ENCODE measurements around the gene CHADL.
A peak's percentile ranks its signal among the peaks of the same experiment; 100 is the strongest.

The CHADL gene

DNA sequence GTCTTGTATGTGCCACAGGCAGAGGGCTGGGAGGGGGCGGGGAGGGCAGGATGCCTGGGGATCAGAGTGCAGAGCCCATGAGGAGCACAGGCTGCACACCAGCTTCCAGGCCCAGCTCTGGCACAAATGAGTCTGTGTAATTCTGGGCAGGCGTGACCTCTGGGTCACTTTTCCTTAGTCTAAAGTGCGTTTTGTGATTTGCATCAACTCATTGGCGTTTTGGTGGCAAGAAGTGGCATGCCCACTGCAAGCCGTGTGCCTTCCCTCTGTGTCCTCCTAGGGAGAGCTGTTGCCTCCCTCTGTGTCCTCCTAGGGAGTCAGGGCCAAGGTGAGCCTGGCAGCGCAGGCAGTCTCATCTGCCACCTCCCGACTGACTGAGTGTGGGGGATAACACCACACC is 17.2 kb downstream of the CHADL start:
- DNase-seq (ENCODE audit: low spot score), result no peak
- in situ Hi-C loops (cut with MboI; ENCODE audit: low sequenced_read_pairs, unreplicated experiment), result no loop called here
- TF ChIP-seq, protein P1, sequence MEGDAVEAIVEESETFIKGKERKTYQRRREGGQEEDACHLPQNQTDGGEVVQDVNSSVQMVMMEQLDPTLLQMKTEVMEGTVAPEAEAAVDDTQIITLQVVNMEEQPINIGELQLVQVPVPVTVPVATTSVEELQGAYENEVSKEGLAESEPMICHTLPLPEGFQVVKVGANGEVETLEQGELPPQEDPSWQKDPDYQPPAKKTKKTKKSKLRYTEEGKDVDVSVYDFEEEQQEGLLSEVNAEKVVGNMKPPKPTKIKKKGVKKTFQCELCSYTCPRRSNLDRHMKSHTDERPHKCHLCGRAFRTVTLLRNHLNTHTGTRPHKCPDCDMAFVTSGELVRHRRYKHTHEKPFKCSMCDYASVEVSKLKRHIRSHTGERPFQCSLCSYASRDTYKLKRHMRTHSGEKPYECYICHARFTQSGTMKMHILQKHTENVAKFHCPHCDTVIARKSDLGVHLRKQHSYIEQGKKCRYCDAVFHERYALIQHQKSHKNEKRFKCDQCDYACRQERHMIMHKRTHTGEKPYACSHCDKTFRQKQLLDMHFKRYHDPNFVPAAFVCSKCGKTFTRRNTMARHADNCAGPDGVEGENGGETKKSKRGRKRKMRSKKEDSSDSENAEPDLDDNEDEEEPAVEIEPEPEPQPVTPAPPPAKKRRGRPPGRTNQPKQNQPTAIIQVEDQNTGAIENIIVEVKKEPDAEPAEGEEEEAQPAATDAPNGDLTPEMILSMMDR (IDR thresholded peaks at IDR 0.05; ENCODE audit: borderline replicate concordance, control extremely low read depth, extremely low read depth, insufficient read depth, missing control alignments), result no peak

DNA sequence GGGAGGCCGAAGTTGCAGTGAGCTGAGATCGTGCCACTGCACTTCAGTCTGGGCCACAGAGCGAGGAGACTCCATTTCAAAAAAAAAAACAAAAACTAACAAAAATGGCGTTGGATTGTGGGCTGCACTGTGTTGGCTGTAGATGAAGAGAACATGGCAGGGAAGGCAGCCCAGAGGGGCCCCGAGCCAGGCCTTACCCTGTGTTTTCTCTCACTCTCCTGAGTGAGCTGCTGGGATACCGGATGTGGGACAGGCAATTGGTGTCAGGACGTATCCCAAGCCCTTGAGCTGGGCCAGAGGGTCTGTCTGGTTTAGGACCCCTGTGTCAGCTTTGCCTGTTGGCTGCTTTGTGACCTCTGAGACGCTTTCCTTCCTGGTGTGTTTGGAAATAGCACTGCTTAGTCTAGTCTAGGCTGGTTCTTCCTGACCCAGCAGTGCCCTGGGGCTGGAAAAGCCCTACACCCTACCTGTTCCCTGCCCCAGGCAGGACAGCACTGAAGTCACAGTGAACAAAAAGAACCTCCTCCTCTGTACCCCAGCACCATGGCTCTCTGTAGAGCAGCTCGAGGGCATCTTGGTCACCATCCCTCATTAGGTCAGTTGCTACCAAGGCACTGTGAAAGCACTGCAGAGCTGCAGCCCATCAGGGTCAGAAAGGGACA is 17.8 kb downstream of the CHADL start:
- in situ Hi-C loops (cut with MboI; ENCODE audit: low sequenced_read_pairs, unreplicated experiment), result no loop called here
- TF ChIP-seq, protein P1 (IDR thresholded peaks at IDR 0.05; ENCODE audit: borderline replicate concordance, control extremely low read depth, extremely low read depth, insufficient read depth, missing control alignments), result no peak
- no peak for DNase-seq (ENCODE audit: low spot score)

DNA sequence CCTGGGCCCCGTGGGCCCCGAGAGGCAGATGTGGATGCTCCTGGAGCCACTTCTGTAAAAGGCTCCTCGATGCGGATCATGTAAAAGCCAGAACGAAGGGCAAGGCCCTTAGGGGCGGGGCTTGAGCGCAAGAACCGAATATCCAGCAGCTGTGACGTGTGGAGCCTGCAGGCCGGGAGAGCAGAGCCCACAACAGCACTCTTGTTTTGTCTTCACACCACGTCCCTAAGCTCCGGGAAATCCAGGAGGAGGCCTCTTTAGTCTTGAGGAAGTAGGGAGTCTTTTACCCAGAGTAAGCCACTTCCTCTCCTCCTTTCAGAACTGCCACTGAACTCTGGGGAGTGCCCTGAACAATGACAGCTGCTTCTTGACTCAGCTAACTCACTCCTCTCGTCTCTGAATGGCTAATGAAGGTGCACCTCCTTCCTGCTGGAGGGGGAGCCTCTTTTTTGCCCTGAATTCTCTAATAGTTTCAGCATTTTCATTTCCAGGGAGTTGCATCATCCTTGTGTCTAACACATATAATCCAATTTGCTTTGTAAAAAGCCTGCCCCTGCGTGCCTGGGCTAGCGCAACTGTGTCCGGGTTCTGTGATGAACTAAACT is 23.1 kb downstream of the CHADL start:
- in situ Hi-C loops (cut with MboI; ENCODE audit: low sequenced_read_pairs, unreplicated experiment), result no loop called here
- DNase-seq (ENCODE audit: low spot score), result peak; percentile 78
- TF ChIP-seq, protein P1 (IDR thresholded peaks at IDR 0.05; ENCODE audit: borderline replicate concordance, control extremely low read depth, extremely low read depth, insufficient read depth, missing control alignments), result no peak

DNA sequence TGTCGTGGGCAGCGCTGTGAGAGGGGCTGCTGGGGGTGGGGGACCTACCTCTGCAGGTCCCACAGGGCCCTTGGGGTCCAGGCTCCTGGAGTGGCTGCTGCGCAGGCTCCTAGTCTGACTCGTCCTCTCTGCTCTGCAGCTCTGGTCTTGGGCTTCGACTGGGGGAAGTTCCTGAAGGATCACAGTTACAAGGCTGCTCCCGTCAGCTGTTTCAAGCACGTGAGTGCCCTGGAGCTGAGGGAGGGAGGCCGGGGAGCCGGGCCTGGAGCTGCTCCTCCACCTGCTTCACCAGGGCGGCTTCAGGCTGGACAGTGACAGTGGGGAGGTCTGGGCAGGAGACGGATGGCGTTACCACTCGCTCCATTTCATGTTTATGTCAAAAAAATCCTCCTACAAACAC is 23.7 kb downstream of the CHADL start:
- peak; percentile 26 for DNase-seq (ENCODE audit: low spot score)

DNA sequence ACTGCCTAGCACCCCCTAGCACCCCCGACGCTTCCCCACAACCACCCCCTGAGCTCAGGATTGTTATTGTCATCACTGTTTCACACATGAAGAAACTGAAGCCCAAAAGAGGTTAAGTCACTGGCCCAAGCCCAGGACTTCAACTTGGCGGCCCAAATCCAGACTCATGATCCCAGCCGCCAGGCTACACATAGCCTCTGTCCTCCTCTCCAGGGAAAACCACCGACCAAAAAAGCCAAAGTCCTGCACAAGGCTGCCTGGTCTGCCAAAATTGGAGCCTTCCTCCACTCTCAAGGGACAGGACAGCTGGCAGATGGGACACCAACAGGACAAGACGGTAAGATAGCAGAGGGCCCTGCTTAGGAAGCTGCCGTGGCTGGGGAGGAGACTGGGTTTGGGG is 24.8 kb downstream of the CHADL start:
- TF ChIP-seq, protein P1 (IDR thresholded peaks at IDR 0.05; ENCODE audit: borderline replicate concordance, control extremely low read depth, extremely low read depth, insufficient read depth, missing control alignments), result no peak
- in situ Hi-C loops (cut with MboI; ENCODE audit: low sequenced_read_pairs, unreplicated experiment), result no loop called here
- no peak for DNase-seq (ENCODE audit: low spot score)

More for the DNA sequence above, 23.7 kb downstream of the CHADL start:
- TF ChIP-seq, protein P1 (IDR thresholded peaks at IDR 0.05; ENCODE audit: borderline replicate concordance, control extremely low read depth, extremely low read depth, insufficient read depth, missing control alignments), result no peak
- in situ Hi-C loops (cut with MboI; ENCODE audit: low sequenced_read_pairs, unreplicated experiment), result no loop called here

DNA sequence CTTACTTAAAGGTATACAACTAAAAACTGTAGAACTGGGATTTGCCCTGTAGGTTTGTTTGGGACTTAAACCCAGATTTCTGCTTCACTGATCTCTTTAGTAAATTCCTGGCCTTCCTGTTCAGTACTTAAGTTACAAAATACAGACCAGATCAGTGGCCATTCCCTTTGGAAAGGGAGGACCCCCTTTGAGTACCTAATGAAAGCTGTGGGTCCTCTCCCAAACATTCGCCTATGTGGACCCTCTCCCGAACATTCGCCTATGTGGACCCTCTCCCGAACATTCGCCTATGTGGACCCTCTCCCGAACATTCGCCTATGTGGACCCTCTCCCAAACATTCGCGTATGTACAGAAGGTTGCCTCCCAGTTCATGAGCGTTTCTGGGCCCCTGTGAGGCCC is 25.3 kb downstream of the CHADL start:
- in situ Hi-C loops (cut with MboI; ENCODE audit: low sequenced_read_pairs, unreplicated experiment), result no loop called here
- TF ChIP-seq, protein P1 (IDR thresholded peaks at IDR 0.05; ENCODE audit: borderline replicate concordance, control extremely low read depth, extremely low read depth, insufficient read depth, missing control alignments), result no peak
- DNase-seq (ENCODE audit: low spot score), result no peak

Data from GM13976 (cell line).